GM21423 (cell line): ENCODE data around the gene TNS1.

Experiments
- ATAC-seq: cut with Tn5 transposase; IDR thresholded peaks from one replicate; pipeline ENCODE4 v1.9.1; 2021; ENCODE audit warnings: mild to moderate bottlenecking, moderate library complexity; ENCODE audit not compliant: unreplicated experiment

Gene TNS1

DNA sequence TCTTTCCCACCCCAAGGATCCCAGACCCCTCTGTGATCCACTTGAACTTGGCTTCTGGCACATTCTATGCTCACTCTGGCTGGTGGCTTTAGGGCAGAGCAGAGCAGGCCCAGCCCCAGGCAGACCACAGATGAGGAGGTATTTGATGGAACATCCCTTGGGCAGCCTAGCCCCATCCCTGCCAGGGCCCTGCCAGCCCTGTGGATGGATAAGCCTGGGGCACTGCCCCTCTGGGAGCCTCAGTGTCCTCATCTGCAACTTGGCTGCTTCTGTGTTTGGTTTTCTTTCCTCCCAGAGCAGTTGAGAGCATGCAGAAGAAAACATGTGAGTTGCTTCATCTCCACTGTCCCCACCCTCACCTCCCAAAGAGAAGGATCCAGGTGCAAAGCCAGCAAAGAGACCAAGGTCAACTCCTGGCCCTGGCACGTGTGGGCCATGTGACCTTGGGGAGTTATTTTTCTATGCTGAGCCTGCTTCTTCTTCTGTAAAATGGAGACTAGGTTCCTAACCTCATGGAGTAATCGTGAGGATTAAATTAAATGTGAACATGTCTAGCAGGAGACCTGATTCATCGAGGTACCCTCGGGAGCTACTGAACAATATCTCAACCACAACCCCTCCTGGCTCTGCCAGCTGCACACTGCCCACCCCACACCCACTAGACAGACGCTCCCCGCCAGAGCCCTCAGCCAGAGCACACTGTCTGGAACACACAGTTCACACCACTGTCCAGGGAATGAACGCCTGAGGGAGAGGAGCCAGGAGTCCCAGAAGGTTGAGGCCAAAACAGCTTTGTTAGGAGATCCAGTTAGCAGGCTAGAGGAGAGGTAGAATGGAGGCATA, 14.6 kb upstream of the TNS1 start:
- ATAC-seq = no peak

GRCh38 chr2:218016810-218017209, 14.0 kb upstream of the TNS1 start:
- no peak for ATAC-seq

DNA sequence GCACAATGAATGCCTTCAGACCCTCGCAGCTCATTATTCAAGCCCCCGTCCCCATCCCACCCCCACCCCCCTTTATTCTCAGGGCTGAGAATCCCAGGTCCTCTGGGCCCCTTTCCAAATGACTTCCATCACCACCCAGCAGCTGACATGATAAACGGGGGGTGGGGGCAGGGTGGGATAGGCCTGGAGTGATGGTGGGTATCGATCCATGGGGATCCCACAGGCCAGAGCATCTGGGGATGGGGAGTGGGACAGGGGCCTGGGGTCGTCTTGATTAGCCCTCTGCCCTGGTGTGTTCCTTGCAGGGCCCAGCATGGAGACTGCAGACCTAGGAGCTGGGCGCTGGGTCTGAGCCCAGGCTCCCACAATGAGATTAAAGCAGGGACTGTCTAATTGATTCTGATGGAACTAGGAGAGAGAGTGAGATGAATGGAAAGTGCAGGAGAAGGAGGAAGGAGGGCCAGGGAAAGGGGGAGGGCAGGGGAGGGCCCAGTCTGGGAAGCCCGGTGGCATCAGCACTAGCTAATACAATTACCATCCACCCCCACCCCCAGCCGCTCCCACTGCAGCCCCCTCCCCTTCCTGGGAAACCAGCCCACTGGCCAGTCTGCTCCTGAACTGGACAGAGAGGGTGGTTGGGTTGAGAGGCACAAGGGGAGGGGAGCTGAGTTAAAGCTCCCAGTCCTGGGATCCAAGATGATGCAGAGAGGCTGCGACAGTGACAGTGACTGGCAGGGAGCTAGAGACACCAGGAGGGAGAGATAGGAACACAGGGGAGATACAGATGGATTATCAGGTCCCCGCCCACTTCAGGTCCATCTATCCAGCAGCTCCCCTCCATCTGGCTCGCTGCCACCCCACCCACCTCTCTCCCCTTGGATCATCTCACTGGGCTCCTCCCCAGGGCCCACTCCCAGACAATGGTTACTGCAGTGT, 13.1 kb upstream of the TNS1 start:
- ATAC-seq = no peak

GRCh38 chr2:218014706-218015585, 12.2 kb upstream of the TNS1 start:
- ATAC-seq = no peak

GRCh38 chr2:218013289-218013688, 10.5 kb upstream of the TNS1 start:
- ATAC-seq = no peak

DNA sequence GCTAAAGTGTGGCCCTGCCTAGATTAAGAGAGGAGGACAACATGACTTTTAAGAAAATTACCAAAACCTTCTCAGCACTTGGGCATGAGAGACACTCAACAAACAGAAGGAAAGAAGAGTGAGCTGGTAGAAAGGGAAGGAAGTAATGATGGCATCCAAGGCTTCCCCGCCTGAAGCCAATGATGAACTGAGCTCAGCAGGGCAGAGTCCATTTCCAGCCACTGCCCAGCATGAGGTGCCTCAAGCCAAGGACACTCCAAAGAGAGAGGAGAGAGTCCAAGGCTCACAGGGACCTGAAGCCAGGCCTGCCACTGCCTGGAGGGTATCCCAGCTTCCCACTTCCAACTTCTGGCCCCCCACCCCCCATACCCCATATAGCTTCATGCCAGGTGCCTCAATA, 9.5 kb upstream of the TNS1 start:
- ATAC-seq = no peak

- no peak for ATAC-seq
Observed at GRCh38 chr2:218011653-218012040, 8.9 kb upstream of the TNS1 start.

DNA sequence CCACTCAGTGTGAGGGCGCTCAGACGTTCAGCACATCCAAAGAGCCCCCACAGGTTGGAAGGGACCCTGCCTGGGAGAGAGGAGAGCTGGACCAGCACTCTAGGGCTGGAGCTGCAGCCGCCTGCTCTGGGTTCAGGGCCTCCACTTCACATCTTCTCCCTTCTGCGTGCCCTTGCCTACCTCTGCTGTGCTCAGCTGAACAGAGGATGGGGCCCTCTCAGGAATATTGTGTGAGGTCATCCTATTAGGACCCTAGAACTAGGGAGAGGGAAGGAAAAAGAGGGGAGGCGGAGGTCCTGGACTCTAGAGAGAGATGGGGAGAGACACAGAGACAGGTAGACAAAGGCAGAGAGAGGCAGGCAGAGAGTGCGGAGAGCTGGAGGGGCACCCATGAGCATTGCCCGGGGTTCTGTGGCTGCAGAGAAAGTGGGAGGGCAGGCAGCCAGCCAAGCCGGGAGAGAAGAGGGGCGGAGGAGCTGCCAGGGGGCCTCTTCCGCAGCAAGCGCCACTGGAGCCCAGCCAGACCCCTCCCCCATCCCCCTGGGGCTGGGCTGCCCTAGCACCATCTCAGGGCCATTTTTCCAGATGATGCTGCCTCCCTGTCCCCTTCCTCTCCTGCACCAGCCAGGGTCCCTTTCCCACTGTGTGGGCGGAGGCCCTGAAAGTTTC, 8.3 kb upstream of the TNS1 start:
- ATAC-seq = no peak

DNA sequence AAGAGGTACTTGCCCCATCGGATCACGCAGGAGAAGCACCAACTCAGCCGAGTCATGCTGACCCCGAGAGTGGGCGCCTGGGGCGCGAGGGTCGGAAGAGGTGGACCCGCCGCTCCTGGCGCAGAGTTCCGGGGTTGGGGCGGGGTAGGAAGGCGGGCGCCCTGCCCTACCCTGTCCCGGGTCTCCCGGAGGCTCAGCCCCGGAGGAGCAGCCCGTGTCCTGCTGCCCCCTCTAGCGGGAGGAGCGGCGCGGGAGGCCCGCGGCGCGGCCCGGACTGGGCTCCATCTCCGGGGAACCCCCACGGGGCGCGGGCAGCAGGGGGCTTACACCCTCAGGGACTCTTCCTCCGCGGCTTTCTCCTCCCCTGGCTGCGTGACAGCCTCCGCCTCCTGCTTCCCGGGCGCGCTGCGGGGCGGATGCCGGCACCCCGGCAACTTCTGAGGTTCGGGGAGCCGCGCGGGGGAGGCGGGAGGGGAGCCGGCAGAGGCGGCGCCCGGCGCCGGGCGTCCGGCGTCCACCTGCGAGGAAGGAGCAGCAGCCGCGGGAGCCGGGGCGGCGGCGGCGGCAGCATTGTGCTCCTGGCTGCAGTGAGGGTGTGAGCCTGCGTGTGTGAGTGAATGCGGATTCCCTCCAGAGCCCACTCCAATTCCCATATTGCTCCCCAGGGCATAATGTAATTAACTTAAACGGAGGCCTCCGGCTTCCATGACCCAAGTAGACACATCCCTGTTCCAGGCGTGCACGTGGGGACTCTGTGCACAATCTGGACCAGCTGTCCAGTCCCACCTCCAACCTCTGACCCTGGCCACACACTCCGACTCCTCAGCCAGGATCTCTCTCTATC, 7.6 kb upstream of the TNS1 start:
- ATAC-seq = no peak

- no peak for ATAC-seq
Observed at GRCh38 chr2:218009765-218010139, 7.0 kb upstream of the TNS1 start.

- no peak for ATAC-seq
Observed at GRCh38 chr2:218009231-218009630, 6.4 kb upstream of the TNS1 start.

GRCh38 chr2:218008060-218009040, 5.6 kb upstream of the TNS1 start:
- ATAC-seq = no peak

- ATAC-seq = no peak
Observed at GRCh38 chr2:218006741-218007140, 3.9 kb upstream of the TNS1 start.

DNA sequence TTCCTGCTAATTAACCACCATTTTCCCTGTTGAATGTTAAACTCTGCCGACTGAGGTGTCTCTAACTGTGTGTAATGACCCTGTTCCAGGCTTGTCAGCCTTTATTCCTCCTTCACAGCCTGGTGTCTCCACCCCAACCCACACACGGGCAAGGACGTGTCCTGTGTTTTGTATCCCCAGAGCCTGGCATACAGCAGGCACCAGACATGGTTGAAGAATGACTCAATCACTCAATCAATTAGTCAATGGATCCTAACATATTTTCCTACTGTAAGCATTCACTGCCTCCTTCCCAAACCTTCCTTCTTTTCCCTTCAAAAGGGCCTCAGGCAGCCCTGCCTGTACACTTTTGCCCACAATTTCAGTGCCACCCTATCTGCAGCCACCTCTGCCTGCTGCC, 2.7 kb upstream of the TNS1 start:
- no peak for ATAC-seq

DNA sequence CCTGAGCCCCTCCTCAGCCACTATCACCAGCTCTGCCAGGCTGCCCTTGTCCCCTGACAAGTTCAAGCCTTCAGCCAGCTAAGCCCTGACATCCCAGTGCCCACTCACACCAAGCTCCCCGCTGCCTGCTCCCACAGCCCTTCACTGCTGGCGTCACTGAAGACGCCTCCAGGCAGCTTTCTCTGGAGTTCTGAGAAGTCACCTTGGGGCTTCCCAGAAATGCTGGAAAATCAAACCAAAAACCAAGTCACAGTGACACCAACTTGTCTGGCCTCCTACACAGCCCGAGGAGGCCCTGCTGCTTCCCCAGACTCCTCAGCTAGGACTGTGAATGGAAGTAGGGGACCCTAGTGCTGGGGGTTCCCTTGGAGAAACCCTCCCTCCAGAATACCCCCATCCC, 2.2 kb upstream of the TNS1 start:
- no peak for ATAC-seq

DNA sequence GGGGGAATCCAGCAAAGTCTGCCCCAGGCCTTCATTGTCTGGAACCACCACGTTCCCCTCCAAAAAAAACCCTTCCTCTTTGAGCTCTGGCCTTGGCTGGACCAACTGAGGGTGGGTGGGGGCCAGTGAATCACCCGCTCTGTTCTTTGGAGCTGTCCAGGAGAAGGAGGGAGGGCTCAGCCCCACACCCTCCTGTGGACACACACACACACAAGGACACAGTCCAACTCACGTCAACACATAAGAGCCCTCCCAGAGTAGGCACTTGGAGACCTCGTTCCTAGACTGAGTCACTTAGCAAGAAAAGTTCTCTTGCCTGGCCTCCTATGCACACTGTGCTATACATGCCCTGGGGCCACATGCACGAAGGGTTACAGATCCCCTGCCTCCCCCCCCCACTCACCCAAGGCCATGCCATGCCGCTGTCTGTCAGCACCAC, 1.2 kb upstream of the TNS1 start:
- ATAC-seq = no peak

DNA sequence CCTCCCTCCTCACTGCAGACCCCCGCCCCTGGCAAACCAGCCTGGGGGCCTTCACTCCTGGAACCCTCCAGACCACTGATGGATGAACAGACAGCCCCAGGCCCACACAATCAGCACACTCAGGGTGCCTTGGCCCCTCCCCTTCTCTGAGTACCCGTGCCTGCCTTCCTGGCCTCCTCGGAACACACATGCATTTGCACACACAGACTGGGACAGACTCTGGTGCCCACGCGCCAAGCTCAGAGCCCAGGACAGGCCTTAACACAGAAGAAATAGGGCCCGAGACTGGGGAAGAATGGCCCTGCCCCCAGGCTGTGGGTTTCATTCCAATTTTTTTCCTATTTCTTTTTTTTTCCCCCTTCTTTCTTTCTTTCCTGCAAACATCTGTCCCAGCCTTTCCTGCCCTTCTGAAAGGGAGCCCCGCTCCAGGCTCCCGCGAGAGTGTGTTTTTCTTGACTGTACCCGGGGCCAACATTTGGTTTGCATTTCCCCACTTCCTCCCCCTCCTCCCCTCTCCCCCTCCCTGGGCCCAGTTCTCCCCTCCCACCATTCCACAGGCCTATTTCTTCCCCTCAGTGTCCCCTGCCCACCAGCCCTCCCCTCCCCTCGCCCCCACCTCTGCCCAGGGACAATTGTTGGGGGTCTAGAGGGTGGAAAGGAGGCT, 618 bp upstream of the TNS1 start:
- no peak for ATAC-seq
